T-helper 2 cell treated with Interferon-gamma antibody and Interleukin-4, amounts not matched to agents 100 ng/mL and 5 ng/mL, for 36 hours (primary cell): ENCODE measurements around the gene NXT1. TPM values are rescaled to one million over a fixed set of nuclear protein-coding genes. Genes with fewer than 3 reads are reported as not detected.

ENCODE experiments used
- intact Hi-C: fragments of 100-400 bp; cut with micrococcal nuclease; formaldehyde crosslinking; loops from one replicate; pipeline ENCODE4 v1.15.1; 2023
- total RNA-seq: library from RNA; stranded (reverse); gene quantifications from 2 replicates; pipeline ENCODE4 v1.2.3, GENCODE V29; 2022

The NXT1 gene
- total RNA-seq, 1 donor from 2014 or later, result 34.2 TPM

DNA sequence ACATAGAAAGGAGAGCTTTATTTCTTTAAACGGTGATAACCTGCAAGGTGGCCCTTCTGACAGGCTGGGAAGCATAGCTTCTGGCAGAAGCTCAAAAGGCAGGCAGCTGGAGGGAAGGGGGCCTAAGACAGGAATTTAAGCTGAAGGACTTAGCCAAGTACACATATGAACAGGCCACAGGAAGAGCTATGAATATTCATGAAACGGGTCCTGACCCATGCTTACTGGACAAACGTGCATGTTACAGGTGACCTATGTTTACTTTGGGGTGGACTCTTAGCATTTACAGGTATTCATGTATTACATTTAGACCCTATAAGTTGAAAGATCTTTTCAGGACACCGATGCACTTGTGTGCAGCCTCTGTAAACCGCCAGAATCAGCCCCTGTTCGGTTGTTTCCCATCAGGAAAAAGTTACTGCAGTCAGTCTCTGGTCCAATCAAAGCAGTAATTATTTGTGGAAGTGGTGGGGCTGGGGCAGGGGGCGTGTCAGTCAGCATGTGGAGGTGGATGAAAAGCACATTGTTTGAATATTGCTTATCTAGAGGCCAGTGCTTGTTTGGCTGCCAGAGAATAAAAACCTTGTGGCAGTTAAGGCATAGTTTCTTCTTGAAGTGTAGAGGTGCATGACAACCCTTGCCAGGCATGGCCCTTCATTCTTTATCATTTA lies 8.5 kb downstream of the NXT1 start:
- intact Hi-C loops, result loop anchor here (1.0 kb wide), 2 partner anchors 9 to 62 kb away; partner anchors contain the start of genes NAPB and NXT1

GRCh38 chr20:23360531-23360930 lies 9.9 kb downstream of the NXT1 start:
- intact Hi-C loops, result loop anchor here (5.0 kb wide), 1 partner anchor 1632 kb away; the partner anchor contains the start of gene APMAP

- intact Hi-C loops, result loop anchor here (5.0 kb wide), 1 partner anchor 1631 kb away; the partner anchor contains the start of gene APMAP
These were observed 10.5 kb downstream of the NXT1 start for GRCh38 chr20:23361119-23361475.

GRCh38 chr20:23361476-23362391 lies 11.1 kb downstream of the NXT1 start, which contains the start of gene GZF1:
GZF1 (plus strand) TSS chr20:23362182; CDS start chr20:23364384, 2,202 bp downstream.
- intact Hi-C loops, result loop anchor here (1.0 to 5.0 kb wide), 5 partner anchors 11 to 1631 kb away; partner anchors contain the start of genes APMAP, NAPB, NXT1 and THBD

DNA sequence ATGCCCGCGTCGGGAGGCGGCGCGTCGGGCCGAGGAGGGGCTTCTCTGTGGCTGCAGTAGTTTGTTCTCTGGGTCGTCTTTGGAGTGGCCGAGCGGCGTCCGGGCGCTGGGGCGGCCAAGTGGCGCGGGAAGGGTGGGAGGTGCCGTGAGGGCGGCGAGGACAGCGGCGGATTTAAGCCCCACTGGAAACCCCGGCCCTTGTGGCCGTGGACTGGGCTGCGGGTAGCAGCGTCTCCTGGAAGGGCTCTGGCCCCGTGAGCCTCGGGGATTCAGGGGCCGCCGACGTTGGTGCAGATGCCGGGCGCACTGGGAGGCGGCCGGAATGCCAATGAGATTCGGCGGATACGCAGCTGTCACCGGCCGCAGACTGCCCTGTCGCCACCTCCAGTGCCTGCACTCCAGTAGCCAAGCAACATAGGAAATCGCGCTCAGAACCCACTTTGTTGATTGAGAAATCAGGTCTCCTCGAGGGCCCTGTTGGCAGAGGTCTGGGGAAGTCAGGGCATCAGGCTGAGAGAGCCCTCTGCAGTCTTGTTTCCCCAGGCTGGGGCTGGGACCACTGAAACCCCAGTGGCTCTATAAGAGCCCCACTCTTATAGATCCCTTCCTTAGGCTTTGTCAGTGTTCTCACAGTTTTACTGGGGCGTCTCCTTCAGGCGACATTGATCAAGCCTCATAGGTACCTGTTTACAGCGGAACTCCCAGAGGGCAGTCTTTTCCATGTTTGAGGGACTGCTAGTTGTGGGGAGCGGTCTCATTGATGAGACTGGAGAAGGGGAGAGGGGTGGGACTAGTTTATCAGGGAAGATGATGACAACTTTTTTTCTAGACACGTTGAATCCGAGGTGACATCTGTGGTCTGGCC lies 12.0 kb downstream of the NXT1 start:
- intact Hi-C loops, result loop anchor here (1.0 to 5.0 kb wide), 5 partner anchors 12 to 1630 kb away; partner anchors contain the start of genes APMAP, NAPB, NXT1 and THBD

GRCh38 chr20:23363257-23363649 lies 12.7 kb downstream of the NXT1 start:
- intact Hi-C loops, result loop anchor here (5.0 kb wide), 1 partner anchor 1629 kb away; the partner anchor contains the start of gene APMAP

DNA sequence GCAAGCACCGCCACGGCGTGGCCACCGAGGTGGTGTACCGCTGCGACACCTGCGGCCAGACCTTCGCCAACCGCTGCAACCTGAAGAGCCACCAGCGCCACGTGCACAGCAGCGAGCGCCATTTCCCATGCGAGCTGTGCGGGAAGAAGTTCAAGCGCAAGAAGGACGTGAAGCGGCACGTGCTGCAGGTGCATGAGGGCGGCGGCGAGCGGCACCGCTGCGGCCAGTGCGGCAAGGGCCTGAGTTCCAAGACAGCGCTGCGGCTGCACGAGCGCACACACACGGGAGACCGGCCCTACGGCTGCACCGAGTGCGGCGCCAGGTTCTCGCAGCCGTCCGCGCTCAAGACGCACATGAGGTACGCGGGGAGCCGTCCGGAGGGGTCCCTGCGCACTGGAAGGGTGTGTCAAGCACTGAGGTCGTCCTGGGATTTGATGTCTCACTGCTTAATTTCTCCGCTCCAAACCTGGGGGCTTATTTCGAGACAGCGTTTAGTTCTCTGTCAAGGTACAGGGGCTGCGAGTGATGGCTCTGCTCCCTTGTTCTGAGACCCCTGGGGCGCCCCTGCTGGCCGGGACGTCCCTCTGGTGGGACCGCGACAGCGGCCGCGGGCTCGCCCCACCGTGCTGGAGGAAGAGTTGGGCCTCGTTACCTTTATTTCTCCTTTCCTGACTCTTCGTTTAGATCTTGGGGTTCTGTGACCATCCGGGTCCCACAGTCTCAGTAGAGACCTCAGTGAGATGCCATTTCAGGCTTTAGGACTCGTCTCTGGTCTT lies 15.0 kb downstream of the NXT1 start:
- intact Hi-C loops, result no loop called here

DNA sequence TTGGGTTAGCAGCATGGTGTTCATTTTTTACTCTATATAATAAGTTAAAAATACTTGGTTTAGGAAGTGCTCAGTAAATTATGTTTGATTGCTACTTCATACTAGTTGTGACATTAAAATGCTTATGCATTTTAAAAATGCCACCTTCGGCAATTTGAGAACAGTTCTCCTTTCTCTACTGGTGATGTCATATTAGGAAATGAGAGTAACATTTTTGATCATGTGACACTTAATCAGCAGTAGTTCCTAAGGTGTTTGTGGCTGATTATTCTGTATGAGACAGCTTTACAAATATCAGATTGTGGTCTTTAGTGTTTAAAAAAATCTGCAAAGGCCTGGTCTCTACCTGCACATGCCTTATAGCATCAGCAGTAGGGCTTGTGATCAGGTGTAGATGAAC lies 15.8 kb downstream of the NXT1 start:
- intact Hi-C loops, result no loop called here

GRCh38 chr20:23367770-23368169 lies 17.2 kb downstream of the NXT1 start:
- intact Hi-C loops, result no loop called here

GRCh38 chr20:23368316-23369071 lies 17.9 kb downstream of the NXT1 start:
- intact Hi-C loops, result no loop called here

DNA sequence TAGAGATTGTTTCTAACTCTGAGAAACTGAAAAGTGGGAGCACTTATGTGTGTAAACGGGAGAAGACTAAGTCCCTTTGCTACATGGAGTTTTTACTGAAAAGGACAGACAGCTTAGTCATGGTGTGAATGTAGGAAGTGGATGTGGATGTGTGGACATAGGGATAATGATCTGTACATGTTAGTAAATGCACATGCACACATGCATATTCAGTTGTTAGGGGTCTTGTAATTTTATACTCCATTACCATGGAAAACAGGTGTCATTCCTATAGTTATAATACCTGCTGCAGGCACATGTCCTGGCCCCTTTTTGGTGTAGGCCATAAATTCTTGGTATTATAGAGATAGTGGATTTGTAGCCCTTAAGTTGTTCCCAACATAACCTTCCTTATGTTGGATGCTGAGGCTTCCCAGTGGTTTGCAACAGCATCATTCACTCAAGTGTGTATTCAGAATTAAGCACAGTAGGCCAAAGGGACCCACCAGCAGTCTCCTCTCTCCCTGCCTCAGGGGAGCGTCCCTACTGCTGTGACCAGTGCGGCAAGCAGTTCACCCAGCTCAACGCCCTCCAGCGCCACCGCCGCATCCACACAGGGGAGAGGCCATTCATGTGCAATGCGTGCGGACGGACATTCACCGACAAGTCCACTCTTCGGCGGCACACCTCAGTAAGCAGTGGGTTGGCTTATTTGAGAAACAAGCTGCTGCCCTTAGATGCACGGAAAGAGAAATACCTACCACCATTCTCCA lies 18.7 kb downstream of the NXT1 start:
- intact Hi-C loops, result no loop called here

DNA sequence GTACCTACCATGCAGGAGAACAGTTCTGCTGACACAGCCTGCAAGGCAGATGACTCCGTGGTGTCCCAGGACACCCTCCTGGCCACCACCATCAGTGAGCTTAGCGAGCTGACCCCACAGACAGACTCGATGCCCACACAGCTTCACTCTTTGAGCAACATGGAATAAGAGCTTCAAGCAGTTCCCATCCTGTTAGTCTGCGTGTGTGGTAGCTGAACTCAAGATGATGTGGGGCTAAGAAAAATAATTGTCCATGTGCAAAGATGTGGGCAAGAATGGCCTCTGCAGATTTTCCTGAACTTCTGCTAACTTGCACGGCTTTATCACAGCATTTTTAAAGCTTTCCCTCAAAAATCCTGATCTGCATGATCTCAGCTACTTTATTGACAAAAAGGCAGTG lies 19.7 kb downstream of the NXT1 start:
- intact Hi-C loops, result no loop called here

DNA sequence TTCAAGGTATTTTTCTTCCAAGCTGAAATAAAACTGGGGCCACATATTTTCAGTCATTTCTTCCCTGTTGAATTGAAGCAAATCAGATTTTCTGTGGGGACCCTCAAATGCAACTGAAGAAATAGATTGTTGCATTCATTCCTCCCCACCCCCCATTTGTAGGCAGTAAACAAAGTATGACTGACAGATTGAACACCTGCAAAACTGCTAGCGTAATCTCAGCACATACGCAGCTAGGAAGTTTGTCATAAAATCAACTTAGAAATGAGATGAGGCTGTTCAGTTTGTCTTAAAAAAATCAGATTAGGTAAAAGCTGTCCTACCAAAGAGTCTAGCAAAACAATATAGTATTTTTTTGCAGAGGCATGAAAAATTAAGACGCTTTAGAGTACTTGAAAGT lies 20.3 kb downstream of the NXT1 start:
- intact Hi-C loops, result no loop called here

GRCh38 chr20:23371496-23371895 lies 20.9 kb downstream of the NXT1 start:
- intact Hi-C loops, result no loop called here

DNA sequence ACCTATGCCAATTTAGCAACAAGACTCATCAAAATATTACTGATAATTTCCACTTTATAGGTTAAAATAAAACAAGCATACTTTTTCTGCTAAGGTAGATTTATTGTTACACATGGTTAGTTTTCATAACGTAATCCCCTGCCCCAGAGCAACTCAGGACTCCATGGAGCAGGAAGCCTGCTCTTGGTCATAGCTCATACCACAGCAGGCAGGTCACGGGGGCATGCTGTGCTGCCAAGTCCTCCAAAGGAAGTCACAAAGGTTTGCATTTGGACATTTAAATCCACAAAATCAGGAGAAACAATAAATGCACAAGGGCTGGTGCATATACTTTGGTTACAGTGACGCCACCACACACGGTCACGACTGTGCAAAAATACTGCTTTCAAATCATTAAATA lies 23.9 kb downstream of the NXT1 start:
- intact Hi-C loops, result no loop called here

- intact Hi-C loops, result no loop called here
These were observed 25.2 kb downstream of the NXT1 start for GRCh38 chr20:23375827-23376226.

- intact Hi-C loops, result no loop called here
These were observed 29.2 kb downstream of the NXT1 start for GRCh38 chr20:23379772-23380171.

- intact Hi-C loops, result no loop called here
These were observed 31.3 kb downstream of the NXT1 start for GRCh38 chr20:23381876-23382275.
